ENCODE measurements around the gene PET100.

The PET100 gene

GRCh38 chr19:7679771-7680605, 50.4 kb downstream of the PET100 start:
- DNase-seq (ENCODE audit: low read depth): no peak

- DNase-seq (ENCODE audit: low read depth): peak; percentile 86
These were observed 51.2 kb downstream of the PET100 start, which contains the start of gene TRAPPC5 for GRCh38 chr19:7680606-7681339. TRAPPC5 (plus strand) TSS chr19:7680833; CDS start chr19:7682254, 1,421 bp downstream.

Measured in activated T-helper 1 cell treated with Interleukin-2 at 50 U/mL for 16 hours (primary cell).